Pulmonary artery endothelial cell (primary cell): ENCODE measurements around the gene CNTNAP2. TPM values are rescaled to one million over a fixed set of nuclear protein-coding genes. Genes with fewer than 3 reads are reported as not detected.
"Not testable (repeated sequence)": the region's sequence is repeated elsewhere in the genome, so short reads cannot be mapped to it uniquely, and the experiment has no call there.

Source experiments
- DNase-seq: peaks from one replicate; pipeline ENCODE4 v3.0.0-alpha.2; 2011; ENCODE audit warnings: low read depth, low spot score
- total RNA-seq: library from RNA; depleted of rRNA; stranded (reverse); fragments of >200 nt; gene quantifications from 2 replicates; pipeline ENCODE4 v1.2.3, GENCODE V29; 2014

Gene CNTNAP2
- total RNA-seq, 1 donor from 2014 or later = not detected

DNA sequence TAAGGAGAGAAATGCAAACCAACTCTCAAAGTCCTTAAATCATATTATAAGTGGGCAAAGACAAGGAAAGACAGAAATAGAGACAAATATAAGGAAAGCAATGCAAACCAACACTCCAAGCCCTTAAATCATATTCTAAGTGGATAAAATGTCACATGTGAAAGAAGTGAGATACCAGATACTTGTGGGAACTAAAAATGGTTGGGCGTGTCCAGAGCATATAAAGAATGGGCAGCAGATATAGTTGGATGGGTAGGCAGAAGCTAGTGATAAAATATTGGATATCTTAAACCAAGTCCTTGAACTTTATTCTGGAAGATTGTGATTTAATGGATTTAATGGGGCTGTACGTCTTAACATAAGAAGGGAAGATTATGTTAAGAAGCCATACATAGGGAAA is 1408.7 kb downstream of the CNTNAP2 start:
- DNase-seq = no peak

DNA sequence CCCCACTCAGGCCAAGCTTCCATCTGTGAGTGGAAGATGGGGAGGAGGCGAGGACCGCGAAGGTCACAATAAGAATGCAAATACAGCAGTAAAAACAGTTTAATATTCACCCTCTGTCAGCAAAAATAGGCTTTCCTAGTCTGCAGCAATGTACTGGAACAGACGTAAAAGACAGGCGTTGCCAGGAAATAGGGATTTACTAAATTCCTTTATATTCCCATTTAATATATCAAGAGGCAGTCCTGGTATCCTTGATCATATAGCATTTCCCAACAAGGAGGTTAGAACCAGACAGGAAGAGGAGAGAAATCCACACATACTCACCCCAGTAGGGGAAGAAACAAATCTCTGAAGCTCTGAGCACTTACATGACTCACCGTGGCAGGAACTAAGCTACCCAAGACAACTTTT is 1419.1 kb downstream of the CNTNAP2 start:
- no peak for DNase-seq

DNA sequence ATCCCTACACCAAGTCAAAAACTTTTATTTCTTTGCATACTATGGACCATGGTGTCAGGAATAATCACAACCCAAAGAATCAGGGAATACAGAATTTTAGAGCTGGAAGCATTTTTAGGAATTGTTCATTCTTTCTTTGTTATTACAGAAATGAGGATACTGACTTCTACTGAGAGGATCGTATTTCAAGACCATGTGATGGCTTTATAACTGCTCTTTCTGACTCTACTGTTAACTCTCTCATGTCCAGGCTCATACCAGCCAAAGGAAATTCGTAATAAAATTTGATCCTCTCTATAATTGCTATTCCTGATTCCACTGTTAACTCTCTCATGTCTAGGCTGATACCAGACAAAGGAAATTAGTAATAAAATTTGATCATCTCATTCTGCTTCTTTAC is 1423.1 kb downstream of the CNTNAP2 start:
- DNase-seq = no peak

DNA sequence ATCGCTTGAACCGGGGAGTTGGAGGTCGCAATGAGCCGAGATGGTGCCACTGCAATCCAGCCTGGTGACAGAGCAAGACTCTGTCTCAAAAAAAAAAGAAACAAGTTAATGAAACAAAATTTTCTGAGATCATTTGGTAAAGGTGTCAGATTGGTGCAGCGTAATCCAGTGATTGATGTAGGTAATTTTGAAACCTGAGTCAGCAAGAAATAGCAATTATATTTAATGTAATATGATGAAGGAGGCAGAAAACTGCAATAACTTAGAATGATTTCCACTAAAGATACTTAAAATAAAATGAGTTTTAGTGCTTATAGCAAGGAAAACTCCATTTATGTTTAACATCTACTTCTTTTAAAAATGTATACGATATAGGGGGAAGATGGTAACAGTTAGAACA is 1424.1 kb downstream of the CNTNAP2 start:
- no peak for DNase-seq

DNA sequence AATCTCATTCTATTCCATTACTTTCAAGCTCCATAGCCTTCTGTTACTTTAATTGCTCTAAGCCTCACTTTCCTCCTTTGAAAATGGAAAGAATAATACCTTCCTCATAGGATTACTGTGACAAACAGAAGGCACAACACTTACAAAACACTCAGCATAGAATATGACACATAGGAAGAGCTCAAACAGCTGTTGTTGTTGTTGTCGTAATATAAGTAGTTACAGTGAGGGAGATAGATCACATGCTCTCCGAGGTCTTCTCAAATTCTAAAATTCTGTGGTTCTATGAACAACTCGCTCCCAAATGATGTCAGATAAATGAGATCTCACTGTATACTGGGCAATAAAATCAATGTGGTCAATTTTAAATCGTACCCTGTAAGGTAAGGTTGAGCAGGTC is 1424.7 kb downstream of the CNTNAP2 start:
- DNase-seq = no peak

DNA sequence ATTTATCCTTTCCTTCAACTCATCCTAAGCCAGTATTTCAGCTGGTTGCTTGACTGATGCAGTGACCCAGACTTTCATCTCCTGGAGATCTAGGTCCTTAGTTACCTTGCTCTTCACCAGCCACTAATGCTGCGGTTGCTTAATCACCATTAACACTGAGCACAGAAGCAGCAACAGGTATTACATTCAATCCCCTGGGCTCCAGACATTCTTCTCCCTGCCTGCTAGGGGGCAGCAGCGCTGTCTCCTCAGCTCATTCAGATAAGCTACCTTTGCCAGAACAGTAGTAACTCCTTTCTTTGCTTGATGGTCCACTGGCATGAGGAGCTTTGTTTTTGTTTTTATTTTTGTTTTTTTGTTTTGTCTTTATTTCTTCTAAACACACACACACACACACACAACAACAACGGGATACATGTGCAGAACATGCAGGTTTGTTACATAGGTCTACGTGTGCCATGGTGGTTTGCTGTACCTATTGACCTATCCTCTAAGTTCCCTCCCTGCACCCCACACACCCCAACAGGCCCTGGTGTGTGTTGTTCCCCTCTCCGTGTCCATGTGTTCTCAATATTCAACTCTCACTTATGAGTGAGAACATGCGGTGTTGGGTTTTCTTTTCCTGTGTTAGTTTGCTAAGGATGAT is 1430.8 kb downstream of the CNTNAP2 start:
- DNase-seq = no peak

DNA sequence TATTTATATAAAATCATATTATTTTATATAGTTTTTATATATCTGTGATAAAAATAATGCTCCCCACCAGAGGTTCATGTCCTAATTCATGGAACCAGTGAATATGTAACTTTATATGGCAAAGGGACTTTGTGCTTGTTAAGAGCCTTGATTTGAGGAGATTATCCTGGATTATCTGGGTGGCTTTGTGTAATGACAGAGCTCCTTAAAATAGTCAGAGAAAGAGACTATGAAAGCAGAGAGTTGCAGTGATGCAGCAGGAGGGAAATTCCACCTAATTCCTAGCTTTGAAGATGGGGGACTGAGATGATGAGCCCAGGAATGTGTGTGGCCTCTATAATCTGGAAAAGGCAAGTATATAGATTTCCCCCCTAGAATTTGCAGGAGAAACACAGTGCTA is 1439.7 kb downstream of the CNTNAP2 start:
- no peak for DNase-seq

DNA sequence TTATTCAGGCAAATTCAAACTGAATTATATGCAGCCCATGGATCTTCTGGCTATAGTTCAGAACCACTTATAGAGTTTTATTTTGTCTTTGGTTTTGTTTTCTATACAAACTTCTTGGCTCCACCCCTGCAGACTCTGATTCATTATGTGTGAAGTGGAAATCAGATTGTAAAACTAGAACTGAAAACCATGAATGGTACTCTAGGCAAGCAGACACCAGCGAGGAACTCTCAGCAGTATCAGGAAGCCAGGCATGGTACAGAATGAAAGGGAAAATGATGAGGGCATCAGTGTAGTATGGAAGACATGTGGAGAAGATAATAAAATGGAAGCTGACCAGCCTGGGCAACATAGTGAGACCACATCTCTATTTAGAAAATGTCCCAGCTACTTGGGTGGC is 1447.1 kb downstream of the CNTNAP2 start:
- no peak for DNase-seq

DNA sequence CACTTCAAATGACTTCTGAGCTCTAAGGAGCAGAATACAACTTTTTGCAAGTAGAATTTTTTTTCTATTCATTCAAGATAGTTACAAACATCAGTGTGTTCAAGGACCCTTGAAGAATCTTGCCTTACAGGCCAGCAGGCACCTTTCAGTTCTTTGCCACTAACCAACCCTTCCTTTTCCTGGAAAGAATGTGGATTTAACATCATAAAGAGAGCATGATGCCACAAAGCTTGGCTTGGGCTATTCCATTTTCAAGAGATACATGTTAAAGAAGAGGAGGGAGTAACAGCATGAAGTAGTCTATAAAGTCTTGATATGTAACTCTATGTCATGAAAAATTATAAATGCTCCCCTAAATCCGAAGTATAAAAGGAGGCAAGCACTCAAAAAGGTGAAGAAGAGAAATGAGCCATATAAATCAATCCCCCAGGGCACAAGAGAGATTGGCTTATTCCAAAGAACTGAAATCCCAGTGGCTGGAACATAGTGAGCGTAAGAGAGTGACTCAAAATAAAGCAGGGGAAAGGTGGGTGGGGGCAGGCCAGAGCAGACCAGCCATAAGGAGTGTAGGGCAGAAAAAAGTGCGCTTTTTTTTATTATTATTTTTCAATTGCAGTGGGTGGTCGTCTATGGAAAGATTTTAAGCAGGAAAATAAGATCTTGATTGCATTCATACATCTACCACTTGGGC is 1448.3 kb downstream of the CNTNAP2 start:
- no peak for DNase-seq

DNA sequence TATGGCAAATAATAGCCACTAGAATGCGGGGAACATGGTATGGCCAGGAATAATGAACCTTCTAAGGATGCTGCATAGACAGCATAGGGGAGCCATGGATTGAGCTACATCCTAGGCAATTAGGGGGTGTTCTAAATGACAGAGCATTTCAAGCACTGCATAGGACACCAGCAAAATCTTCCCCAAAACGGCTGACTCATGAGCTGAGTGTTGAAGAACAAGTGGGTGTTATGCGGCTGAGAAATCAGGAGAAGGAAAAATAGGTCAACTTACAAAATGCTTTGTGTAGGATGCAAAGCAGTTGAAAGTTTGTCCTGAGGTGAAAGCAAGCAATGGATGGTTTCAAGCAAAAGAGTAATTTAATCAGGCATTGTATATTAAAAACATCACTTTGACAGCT is 1450.4 kb downstream of the CNTNAP2 start:
- DNase-seq = no peak

DNA sequence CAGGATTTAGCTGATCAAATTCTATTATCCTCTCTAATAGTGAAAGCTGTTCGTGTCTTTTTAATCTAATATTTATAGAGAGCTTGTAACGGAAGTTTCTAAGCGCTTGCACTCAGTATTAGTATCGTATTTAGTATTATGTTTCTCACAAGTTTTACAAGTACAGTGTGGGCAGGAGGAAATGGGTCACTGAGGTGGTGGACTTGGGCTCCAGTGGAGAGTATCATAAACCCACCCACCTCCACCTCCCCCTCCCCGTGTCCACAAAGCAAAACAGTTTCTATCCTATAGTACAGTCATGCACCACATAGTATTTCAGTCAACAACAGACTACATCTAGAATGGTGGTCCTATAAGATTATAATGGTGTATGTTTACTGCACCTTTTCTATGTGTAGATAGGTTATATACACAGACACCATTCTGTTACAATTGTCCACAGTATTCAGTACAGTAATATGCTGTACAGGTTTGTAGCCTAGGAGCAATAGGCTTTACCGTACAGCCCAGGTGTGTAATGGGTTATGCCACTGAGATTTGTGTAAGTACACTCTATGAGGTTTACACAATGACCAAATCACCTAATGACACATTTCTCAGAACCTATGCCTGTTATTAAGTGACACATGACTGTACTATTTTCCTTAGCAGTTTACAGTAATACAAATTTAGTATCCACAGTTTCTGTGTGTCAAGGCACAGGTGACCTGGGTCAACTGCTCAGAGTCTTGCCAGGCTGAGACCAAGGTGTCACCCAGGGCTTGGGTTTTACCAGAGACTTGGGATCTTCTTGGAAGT is 1452.7 kb downstream of the CNTNAP2 start:
- no peak for DNase-seq

DNA sequence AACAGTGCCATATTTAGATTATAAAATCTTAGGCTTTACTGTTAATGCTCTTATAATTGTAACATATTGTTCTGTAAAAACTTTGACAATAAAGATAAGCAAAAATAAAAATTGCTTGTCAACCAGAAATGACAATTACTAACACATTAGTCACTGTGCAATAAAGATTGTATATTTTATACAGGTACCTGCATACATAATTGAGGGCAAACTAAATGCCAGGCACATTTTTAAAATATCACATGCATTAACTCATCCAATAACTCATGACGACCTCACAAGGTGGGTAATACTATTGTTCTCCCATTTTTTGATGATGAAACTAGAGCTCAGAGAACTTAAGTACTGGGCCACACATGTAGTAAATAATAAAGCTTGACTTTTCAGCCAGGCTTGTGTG is 1453.8 kb downstream of the CNTNAP2 start:
- DNase-seq = no peak

DNA sequence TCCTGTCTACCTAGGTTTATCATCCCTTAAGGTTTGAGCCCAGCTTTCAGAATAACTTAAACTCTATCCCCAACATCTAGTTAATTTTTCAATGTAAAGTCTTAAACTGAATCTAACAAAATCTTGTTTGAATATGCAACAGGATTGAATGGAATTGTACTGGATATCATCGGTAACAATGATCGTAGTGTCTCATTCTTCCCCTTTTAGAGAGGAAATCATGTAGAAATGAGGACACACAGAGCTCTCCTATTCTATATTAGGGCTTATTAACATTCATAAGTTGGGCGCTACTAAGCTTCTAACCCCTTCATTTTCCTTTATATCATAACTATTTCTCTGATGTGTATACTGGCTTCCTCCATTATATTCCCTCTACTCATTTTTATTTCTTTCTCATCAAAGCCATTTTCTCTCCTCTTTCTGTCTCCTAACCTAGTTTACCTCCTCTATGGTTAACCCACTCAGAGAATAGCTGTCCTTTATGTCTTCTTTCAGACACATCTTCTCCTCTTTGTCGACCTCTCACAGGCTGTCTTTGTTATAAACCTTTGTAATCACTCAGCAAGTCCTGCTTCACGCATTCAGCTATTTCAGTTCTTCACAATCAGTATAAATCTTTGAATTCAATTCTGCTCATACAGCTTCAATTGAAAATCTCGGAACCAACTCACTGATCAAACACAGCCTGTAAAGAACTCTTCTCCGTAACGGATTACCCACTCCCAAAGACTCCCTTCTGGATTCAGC is 1455.0 kb downstream of the CNTNAP2 start:
- no peak for DNase-seq

DNA sequence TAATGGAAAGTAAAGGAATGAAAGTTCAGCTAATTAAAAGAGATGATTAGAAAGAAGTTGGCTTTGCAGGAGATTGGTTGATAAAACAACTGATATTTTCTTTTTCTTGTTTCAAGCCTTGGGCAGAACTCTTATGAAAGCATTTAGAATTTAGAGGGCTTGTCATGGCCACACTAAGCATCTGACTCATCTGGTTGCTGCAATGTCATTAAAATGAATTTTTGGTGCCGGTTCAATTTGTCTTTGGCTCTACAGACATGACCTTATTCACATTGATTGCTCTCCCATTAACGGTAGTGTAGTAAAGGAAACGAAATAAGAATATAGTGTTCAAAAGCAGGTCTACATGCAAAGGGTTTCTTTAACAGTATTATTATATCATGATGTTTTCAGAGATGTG is 1461.6 kb downstream of the CNTNAP2 start:
- no peak for DNase-seq

DNA sequence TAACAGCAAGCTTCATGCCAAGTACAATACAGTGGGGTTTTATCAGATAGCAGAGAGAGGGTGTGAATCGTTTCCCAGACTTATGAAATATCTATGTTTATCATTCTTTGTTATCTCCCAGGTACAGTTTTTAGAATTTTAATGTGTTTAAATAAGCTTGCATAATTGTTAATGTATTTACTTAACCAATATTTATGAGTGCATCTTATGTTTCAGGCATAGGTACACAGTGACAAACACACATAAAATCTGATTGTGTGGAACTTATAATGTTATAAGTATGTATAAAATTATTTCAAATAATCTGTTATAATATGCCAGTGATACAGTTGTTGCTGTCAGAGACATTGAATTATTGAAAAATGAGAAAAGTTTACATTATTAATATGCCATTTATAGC is 1462.5 kb downstream of the CNTNAP2 start:
- no peak for DNase-seq

DNA sequence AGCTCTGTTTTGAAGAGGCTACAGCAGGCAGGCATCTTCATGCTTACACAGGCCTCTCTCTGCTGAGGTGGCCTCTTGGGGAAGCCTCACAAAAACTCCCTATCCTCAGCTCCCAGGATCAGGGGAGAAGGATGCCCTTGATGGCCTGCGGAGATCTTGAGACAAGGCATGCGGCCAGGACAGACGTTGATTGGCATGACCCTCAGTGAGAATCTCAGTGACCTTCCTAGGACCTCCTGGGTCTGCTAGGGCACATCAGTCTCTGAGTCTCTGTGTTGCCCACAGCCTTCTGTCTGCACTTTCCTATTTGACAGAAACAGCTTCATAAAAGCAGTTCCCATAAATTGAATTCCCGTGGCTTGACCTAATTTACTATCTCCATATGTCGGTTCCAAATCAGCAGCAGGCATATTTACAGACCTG is 1468.2 kb downstream of the CNTNAP2 start:
- DNase-seq = no peak

DNA sequence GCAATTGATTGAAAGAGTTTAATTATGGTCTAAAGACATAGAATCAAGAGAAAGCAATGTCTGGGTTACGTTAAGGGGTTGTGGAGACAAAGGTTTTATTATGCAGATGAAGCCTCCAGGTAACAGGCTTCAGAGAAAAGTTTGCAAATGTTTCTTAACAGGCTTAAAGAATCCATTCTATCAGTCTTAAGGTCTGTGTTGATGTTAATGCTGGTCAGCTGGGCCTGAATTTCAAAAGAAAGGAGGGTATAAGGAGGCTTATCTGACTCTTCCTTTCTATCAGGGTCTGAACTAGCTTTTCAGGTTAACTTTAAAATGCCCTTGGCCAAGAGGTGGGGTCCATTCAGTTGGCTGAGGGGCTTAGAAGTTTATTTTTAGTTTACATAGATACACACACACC is 1469.5 kb downstream of the CNTNAP2 start:
- no peak for DNase-seq

DNA sequence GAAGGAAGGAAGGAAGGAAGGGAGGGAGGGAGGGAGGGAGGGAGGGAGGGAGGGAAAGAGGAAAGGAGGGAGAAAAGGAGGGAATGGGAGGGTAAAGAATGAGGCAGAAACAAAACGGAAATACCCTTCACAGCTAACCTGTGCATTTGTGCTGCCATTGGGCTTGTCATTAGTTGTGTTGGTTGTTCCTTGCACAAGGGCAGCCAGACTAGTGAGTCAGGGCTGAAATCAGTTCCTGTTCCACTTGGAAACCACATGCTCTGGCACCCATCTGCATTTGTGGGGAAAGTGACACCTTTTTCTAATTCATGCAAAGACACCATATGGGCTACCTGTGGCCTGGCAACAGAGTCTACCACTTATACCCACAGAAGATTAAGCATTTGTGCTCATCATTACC is 1469.9 kb downstream of the CNTNAP2 start:
- no peak for DNase-seq

DNA sequence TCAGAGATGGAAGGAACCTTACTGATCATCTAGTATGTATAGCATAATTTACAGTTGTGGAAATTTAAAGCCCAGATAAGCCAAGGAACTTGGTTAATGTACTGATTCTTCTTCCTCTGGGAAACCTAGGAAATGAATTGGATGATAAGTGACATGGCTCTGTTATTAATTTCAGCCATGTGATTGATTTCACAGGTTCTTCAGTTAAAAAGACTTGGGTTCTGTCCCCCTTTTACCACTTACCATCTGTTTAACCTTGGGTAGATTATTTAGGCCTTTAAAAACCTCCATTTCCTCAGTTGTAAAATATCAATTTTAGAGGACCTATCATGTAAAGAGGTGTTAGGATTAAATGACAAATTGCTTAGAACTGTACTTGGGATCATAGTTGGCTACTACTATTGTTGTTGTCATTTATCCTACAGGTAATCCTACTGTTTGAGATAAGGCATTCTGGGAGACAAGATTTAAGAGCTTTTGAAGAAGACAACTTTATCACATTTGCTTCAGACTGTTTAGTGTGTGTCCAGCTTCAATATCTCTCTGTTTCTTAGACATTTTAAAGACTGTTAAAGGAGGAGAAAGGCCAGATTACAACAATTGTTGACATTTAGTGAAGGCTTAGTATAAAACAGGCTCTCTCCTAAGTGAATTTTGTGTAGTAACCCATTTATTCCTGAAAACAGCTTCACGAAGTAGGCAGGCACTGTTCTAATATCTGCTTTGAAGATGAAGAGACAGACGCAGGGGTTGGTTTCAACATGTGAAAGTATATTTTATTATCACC is 1476.9 kb downstream of the CNTNAP2 start:
- DNase-seq = no peak

DNA sequence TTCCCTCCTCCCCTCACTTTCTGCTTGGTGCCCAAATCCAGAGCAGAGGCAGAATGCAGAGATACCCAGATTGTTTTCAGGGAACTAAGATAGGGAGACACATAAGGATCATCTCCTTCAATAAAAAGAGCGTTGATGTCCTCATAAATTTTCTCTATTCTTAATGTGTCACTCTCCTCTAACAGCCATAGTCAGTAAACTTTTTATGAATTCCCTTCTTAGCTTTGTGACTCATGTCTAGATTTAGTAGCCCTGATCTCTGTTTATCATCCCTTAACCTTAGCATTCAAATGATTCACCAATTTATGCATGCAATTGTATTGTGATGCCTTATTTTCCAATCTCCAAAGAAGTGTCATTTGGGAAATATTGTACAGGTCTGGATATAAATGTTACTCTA is 1478.4 kb downstream of the CNTNAP2 start:
- no peak for DNase-seq

DNA sequence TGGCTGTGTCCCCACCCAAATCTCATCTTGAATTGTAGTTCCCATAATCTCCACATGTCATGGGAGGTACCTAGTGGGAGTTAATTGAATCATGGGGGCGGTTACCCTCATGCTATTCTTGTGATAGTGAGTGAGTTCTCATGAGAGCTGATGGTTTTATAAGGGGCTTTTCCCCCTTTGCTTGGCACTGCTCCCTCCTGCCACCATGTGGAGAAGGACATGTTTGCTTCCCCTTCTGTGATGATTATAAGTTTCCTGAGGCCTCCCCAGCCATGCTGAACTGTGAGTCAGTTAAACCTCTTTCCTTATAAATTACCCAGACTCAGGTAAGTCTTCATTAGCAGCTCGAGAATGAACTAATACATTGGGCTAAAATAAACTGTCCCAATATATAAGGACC is 1482.1 kb downstream of the CNTNAP2 start:
- DNase-seq = not testable (repeated sequence)
